CD4-positive, CD25-positive, alpha-beta regulatory T cell (primary cell): Measurements from ENCODE around the gene NECAB3. TPM values are rescaled to one million over a fixed set of nuclear protein-coding genes. Genes with fewer than 3 reads are reported as not detected.
A peak's percentile ranks its signal among the peaks of the same experiment; 100 is the strongest.

Experiments
- ATAC-seq, 2 donors: fragments of 150-1000 bp; cut with Tn5 transposase; one replicate each; pipeline ENCODE4 v1.10.0; 2021; ENCODE audit warnings: low read depth in 2 of 2, moderate number of reproducible peaks in 2 of 2, moderate library complexity in 1 of 2
- DNase-seq, 3 donors: peaks; one replicate each; pipeline versions ENCODE4 v3.0.0 to v3.0.0-alpha.2; 2012 to 2022; ENCODE audit warnings: mixed read lengths in 1 of 3
- H3K27ac ChIP-seq: one replicate; pipeline ENCODE4 v1.7.0; 2013; ENCODE audit warnings: mild to moderate bottlenecking, low read length; ENCODE audit not compliant: insufficient read depth, poor library complexity, severe bottlenecking
- H3K27me3 ChIP-seq: one replicate; pipeline ENCODE4 v1.7.0; 2013; ENCODE audit warnings: low read length; ENCODE audit not compliant: control insufficient read depth, insufficient read depth
- H3K36me3 ChIP-seq: one replicate; pipeline ENCODE4 v1.7.0; 2013; ENCODE audit warnings: mild to moderate bottlenecking, low read length, moderate library complexity; ENCODE audit not compliant: control insufficient read depth, insufficient read depth
- H3K4me1 ChIP-seq: 2 replicates; pipeline ENCODE4 v1.7.0; 2013; ENCODE audit warnings: mild to moderate bottlenecking, low read length; ENCODE audit not compliant: insufficient read depth, control insufficient read depth, poor library complexity, severe bottlenecking
- H3K4me3 ChIP-seq: one replicate; pipeline ENCODE4 v1.7.0; 2013; ENCODE audit warnings: low read depth, mild to moderate bottlenecking, low read length, moderate library complexity
- H3K9me3 ChIP-seq, 2 experiments: 1 replicate in 1 of 2; 2 replicates in 1 of 2; pipeline ENCODE4 v1.7.0; 2013; ENCODE audit warnings: low read length in 2 of 2, mild to moderate bottlenecking in 1 of 2, moderate library complexity in 1 of 2; ENCODE audit not compliant: control insufficient read depth in 2 of 2
- H3K27ac Mint-ChIP-seq, 3 donors: one replicate each; pipeline ENCODE4 v1.8.0; 2020 to 2022; ENCODE audit warnings: mild to moderate bottlenecking in 3 of 3, mixed read lengths in 3 of 3, moderate library complexity in 2 of 3
- H3K27me3 Mint-ChIP-seq: one replicate; pipeline ENCODE4 v1.8.0; 2022; ENCODE audit warnings: mild to moderate bottlenecking, mixed read lengths
- H3K36me3 Mint-ChIP-seq: one replicate; pipeline ENCODE4 v1.8.0; 2020; ENCODE audit warnings: mixed read lengths
- H3K4me1 Mint-ChIP-seq, 4 donors: one replicate each; pipeline ENCODE4 v1.8.0; 2020 to 2022; ENCODE audit warnings: mixed read lengths in 4 of 4, mild to moderate bottlenecking in 1 of 4
- H3K4me3 Mint-ChIP-seq, 4 donors: one replicate each; pipeline ENCODE4 v1.8.0; 2020 to 2022; ENCODE audit warnings: mild to moderate bottlenecking in 4 of 4, mixed read lengths in 4 of 4, moderate library complexity in 3 of 4
- H3K9me3 Mint-ChIP-seq, 7 donors: one replicate each; pipeline ENCODE4 v1.8.0; 2020 to 2022; ENCODE audit warnings: mixed read lengths in 7 of 7, mild to moderate bottlenecking in 3 of 7, moderate library complexity in 2 of 7
- polyA plus RNA-seq, 4 donors: library from polyadenylated mRNA; unstranded; fragments of 300-500 nt; fragmentation: Illumina TruSeq; gene quantifications; one replicate each; pipeline ENCODE4 v1.2.3, GENCODE V29; 2021
- total RNA-seq: library from RNA; stranded (reverse); gene quantifications from one replicate; pipeline ENCODE4 v1.2.3, GENCODE V29; 2022

NECAB3 gene, protein sequence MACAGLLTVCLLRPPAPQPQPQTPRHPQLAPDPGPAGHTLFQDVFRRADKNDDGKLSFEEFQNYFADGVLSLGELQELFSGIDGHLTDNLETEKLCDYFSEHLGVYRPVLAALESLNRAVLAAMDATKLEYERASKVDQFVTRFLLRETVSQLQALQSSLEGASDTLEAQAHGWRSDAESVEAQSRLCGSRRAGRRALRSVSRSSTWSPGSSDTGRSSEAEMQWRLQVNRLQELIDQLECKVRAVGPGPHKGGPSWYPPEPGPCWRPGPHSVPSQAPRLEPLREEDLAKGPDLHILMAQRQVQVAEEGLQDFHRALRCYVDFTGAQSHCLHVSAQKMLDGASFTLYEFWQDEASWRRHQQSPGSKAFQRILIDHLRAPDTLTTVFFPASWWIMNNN
- total RNA-seq (15.6 TPM), polyA plus RNA-seq (1 to 10 TPM; 3.0 to 6.3 (median 3.6) TPM)

GRCh38 chr20:33674294-33675135 lies at the start of gene NECAB3:
TSS of gene NECAB3 (minus strand) at chr20:33674428. CDS start at chr20:33674352, 76 bp downstream.
- Mint-ChIP-seq H3K27me3 (no peaks in the 10 kb centered on the region), H3K4me3 (peak within 1 kb of the TSS; percentile 85 to 91 (median 87)), H3K36me3 (no peaks in the 10 kb centered on the region), H3K9me3 (no peaks in the 10 kb centered on the region), H3K27ac (peak within 1 kb of the TSS; percentile 72 to 94 (median 82)), H3K4me1 (peaks cover 10 to 54% (median 21%) of the 10 kb centered on the region in 4 donors)
- peak within 1 kb of the TSS; percentile 48 for H3K4me3 ChIP-seq
- H3K9me3 ChIP-seq, result no peaks in the 10 kb centered on the region
- DNase-seq, result peak; percentile 49 to 65 (median 51)
- ATAC-seq, result peak; percentile 68 to 70
- peak within 1 kb of the TSS; percentile 30 for H3K27ac ChIP-seq
- H3K36me3 ChIP-seq, result no peaks in the 10 kb centered on the region
- no peaks in the 10 kb centered on the region for H3K27me3 ChIP-seq
- H3K4me1 ChIP-seq, result peaks cover 40% of the 10 kb centered on the region

DNA sequence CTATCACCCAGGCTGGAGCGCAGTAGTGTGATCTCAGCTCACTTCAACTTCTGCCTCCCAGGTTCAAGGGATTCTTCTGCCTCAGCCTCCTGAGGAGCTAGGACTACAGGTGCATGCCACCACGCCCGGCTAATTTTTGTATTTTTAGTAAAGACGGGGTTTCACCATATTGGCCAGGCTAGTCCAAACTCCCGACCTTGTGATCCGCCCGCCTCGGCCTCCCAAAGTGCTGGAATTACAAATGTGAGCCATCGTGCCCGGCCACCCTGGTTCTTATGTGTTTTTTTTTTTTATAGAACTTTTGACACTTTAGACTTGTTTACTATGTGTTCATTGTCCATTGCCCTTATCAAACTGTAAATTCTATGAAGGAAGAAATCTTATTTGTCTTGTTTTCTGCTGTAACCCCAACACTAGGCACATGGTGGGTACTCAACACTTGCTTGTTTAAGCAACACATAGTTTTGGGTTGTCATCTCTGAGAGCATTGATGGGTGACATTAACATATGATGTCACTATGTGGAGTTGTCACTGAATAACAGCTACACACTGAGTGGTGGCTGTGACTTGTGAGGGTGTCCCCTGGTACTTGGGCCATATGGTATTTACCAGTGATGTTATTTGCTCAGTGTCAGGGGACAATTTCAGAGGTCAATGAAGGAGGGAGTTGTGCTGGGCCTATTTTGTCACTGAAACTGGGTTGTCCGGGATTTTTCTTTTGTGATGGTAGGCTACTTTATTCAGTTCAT lies 47.3 kb upstream of the NECAB3 start:
- H3K9me3 ChIP-seq, result no peaks in the 10 kb centered on the region
- H3K27ac ChIP-seq, result no peak overlapping the region
- DNase-seq, result no peak
- Mint-ChIP-seq H3K27ac (peak overlapping the region in 2 of 3 donors; percentile 82 to 84), H3K9me3 (peaks cover 0 to 3% (median 0%) of the 10 kb centered on the region in 7 donors), H3K4me1 (peaks cover 4 to 30% (median 13%) of the 10 kb centered on the region in 4 donors), H3K27me3 (no peaks in the 10 kb centered on the region), H3K36me3 (peaks cover 3% of the 10 kb centered on the region), H3K4me3 (peak overlapping the region; percentile 31 to 92 (median 80))
- H3K4me3 ChIP-seq, result no peak overlapping the region
- peaks cover 12% of the 10 kb centered on the region for H3K4me1 ChIP-seq
- ATAC-seq, result no peak
- no peaks in the 10 kb centered on the region for H3K27me3 ChIP-seq
- H3K36me3 ChIP-seq, result no peaks in the 10 kb centered on the region

DNA sequence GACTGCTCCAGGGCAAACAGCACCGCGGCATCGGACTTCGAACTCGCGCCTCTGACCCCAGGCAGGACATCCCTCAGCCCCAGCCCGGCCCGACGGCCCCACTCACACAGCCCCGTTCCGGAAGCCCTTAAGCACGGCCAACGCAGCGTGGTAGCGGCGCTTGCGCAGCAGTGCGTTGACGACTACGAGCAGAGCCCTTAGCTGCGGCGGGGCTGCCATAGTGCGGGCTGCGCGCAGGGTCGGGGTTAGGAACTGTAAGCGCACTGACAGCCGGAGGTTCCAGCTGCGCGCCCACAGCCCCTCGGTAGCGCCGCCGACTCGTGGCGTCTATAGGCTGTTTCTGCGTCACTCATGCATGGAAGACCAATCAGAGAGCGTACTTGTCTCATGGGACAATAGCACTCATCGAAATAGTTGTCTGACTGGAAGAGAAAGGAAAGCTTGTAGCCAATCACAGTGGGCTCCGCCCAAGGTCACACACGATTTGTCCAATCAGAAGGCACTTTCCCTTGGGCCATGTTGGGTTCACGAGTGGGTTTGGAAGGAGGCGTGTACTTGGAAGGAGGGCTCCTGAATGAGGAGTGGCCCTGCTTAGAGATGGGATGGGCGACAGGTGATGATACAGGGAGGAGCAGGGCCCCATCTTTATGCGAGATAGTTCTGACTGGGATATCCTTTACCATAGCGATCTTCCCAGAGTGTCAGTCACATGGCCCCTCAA lies 45.9 kb upstream of the NECAB3 start, which contains the start of gene PXMP4:
Gene PXMP4, minus strand, starts transcription at position 322 of the 721 bp plus-strand sequence. Its CDS starts 103 bp downstream, at position 219.
- H3K36me3 Mint-ChIP-seq, result peaks cover 8% of the 10 kb centered on the region
- no peaks in the 10 kb centered on the region for H3K9me3 ChIP-seq
- peaks cover 12% of the 10 kb centered on the region for H3K4me1 ChIP-seq
- peak within 1 kb of the TSS; percentile 84 to 95 (median 87) for H3K27ac Mint-ChIP-seq
- peaks cover 0 to 3% (median 0%) of the 10 kb centered on the region in 7 donors for H3K9me3 Mint-ChIP-seq
- H3K27me3 Mint-ChIP-seq, result no peaks in the 10 kb centered on the region
- no peaks in the 10 kb centered on the region for H3K27me3 ChIP-seq
- peaks cover 4 to 30% (median 19%) of the 10 kb centered on the region in 4 donors for H3K4me1 Mint-ChIP-seq
- peak within 1 kb of the TSS; percentile 71 for H3K27ac ChIP-seq
- peak within 1 kb of the TSS; percentile 86 for H3K4me3 ChIP-seq
- H3K36me3 ChIP-seq, result no peaks in the 10 kb centered on the region
- peak within 1 kb of the TSS; percentile 81 to 92 (median 90) for H3K4me3 Mint-ChIP-seq
- DNase-seq, result peak; percentile 82 to 98 (median 94)
- ATAC-seq, result peak; percentile 98

GRCh38 chr20:33719277-33719988 lies 45.2 kb upstream of the NECAB3 start:
- H3K4me3 ChIP-seq, result peak overlapping the region; percentile 86
- H3K4me1 ChIP-seq, result peaks cover 12% of the 10 kb centered on the region
- no peaks in the 10 kb centered on the region for H3K9me3 ChIP-seq
- peak overlapping the region; percentile 76 to 91 (median 86) for H3K4me3 Mint-ChIP-seq
- H3K27ac ChIP-seq, result peak overlapping the region; percentile 71
- H3K27me3 Mint-ChIP-seq, result no peaks in the 10 kb centered on the region
- peaks cover 0 to 3% (median 0%) of the 10 kb centered on the region in 7 donors for H3K9me3 Mint-ChIP-seq
- no peaks in the 10 kb centered on the region for H3K27me3 ChIP-seq
- ATAC-seq, result no peak
- peaks cover 8% of the 10 kb centered on the region for H3K36me3 Mint-ChIP-seq
- DNase-seq, result no peak
- peaks cover 4 to 30% (median 19%) of the 10 kb centered on the region in 4 donors for H3K4me1 Mint-ChIP-seq
- no peaks in the 10 kb centered on the region for H3K36me3 ChIP-seq
- H3K27ac Mint-ChIP-seq, result peak overlapping the region; percentile 84 to 95 (median 87)

DNA sequence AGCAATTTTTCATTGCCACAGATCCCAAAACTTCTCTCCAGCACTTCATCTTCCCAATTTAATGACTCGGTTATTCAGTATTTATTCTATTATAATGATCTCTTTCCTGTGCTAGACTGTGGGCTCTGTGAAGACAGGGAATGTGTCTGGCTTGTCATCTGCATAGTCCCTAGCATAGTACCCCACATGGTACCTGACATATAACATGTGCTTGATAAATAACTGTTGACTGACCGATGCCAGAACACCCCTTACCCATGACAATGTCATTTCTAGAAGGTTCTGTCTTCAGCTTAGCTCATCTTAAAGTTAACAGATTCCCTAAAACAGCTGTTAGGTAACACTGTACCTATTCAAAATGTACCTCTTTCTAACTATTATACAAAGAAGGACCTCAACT lies 42.3 kb upstream of the NECAB3 start:
- Mint-ChIP-seq H3K4me1 (peaks cover 4 to 37% (median 21%) of the 10 kb centered on the region in 4 donors), H3K36me3 (peaks cover 26% of the 10 kb centered on the region), H3K27me3 (no peaks in the 10 kb centered on the region), H3K4me3 (no peak overlapping the region), H3K27ac (no peak overlapping the region), H3K9me3 (peaks cover 0 to 3% (median 0%) of the 10 kb centered on the region in 7 donors)
- no peaks in the 10 kb centered on the region for H3K9me3 ChIP-seq
- ATAC-seq (no peak), DNase-seq (no peak)
- no peaks in the 10 kb centered on the region for H3K27me3 ChIP-seq
- H3K27ac ChIP-seq, result no peak overlapping the region
- H3K4me3 ChIP-seq, result no peak overlapping the region
- H3K4me1 ChIP-seq, result peaks cover 12% of the 10 kb centered on the region
- peaks cover 19% of the 10 kb centered on the region for H3K36me3 ChIP-seq

GRCh38 chr20:33713865-33714367 lies 39.7 kb upstream of the NECAB3 start:
- ATAC-seq, result no peak

More at GRCh38 chr20:33713865-33714367, 39.7 kb upstream of the NECAB3 start:
- peaks cover 33% of the 10 kb centered on the region for H3K36me3 Mint-ChIP-seq
- H3K9me3 Mint-ChIP-seq, result peaks cover 0 to 1% (median 0%) of the 10 kb centered on the region in 7 donors
- no peaks in the 10 kb centered on the region for H3K27me3 Mint-ChIP-seq
- Histone ChIP-seq H3K4me3 (no peak overlapping the region), H3K4me1 (peaks cover 1% of the 10 kb centered on the region), H3K36me3 (peaks cover 30% of the 10 kb centered on the region), H3K27me3 (no peaks in the 10 kb centered on the region), H3K27ac (no peak overlapping the region), H3K9me3 (no peaks in the 10 kb centered on the region)
- peak overlapping the region in 1 of 3 donors; percentile 2 for H3K27ac Mint-ChIP-seq
- no peak overlapping the region for H3K4me3 Mint-ChIP-seq
- no peak for DNase-seq
- H3K4me1 Mint-ChIP-seq, result peaks cover 5 to 26% (median 17%) of the 10 kb centered on the region in 4 donors
